Anterior cingulate cortex (tissue), 58 donors: Measurements from ENCODE around the gene BARX1.

Experiments
- DNase-seq, 58 donors: peaks; one replicate each; lab custom pipeline; 2025; lab: John Stamatoyannopoulos, UW

Gene BARX1

GRCh38 chr9:93929231-93929630 lies 25.9 kb downstream of the BARX1 start:
- DNase-seq = no peak

GRCh38 chr9:93922535-93922934 lies 32.6 kb downstream of the BARX1 start:
- DNase-seq = no peak

GRCh38 chr9:93920131-93920800 lies 34.9 kb downstream of the BARX1 start:
- DNase-seq = no peak

- DNase-seq = no peak
These were observed 37.1 kb downstream of the BARX1 start for GRCh38 chr9:93918061-93918460.

GRCh38 chr9:93917121-93917853 lies 37.9 kb downstream of the BARX1 start:
- DNase-seq = no peak

- no peak for DNase-seq
These were observed 38.8 kb downstream of the BARX1 start for GRCh38 chr9:93916358-93916757.

- no peak for DNase-seq
These were observed 43.2 kb downstream of the BARX1 start for GRCh38 chr9:93911801-93912554.

- no peak for DNase-seq
These were observed 43.9 kb downstream of the BARX1 start for GRCh38 chr9:93911136-93911745.

GRCh38 chr9:93910598-93910997 lies 44.6 kb downstream of the BARX1 start:
- no peak for DNase-seq

- DNase-seq = no peak
These were observed 45.0 kb downstream of the BARX1 start for GRCh38 chr9:93910196-93910595.

GRCh38 chr9:93909242-93909616 lies 45.9 kb downstream of the BARX1 start:
- no peak for DNase-seq

- no peak for DNase-seq
These were observed 46.4 kb downstream of the BARX1 start for GRCh38 chr9:93908591-93909241.

- no peak for DNase-seq
These were observed 47.5 kb downstream of the BARX1 start for GRCh38 chr9:93907551-93908199.

GRCh38 chr9:93906195-93906880 lies 48.8 kb downstream of the BARX1 start:
- no peak for DNase-seq

GRCh38 chr9:93905473-93906133 lies 49.6 kb downstream of the BARX1 start:
- no peak for DNase-seq

- DNase-seq = no peak
These were observed 50.3 kb downstream of the BARX1 start for GRCh38 chr9:93904649-93905472.

GRCh38 chr9:93903886-93904648 lies 51.1 kb downstream of the BARX1 start:
- DNase-seq = no peak
